Duodenal mucosa (tissue), 2 donors: ENCODE results near the gene HLA-DOA.

Source experiments
- H3K27ac ChIP-seq: one replicate; pipeline ENCODE4 v1.7.0; 2013; ENCODE audit warnings: low read depth, low read length
- H3K27me3 ChIP-seq, 2 donors: one replicate each; pipeline ENCODE4 v1.7.0; 2013; ENCODE audit warnings: low read length in 2 of 2, control low read depth in 1 of 2; ENCODE audit not compliant: insufficient read depth in 2 of 2, control insufficient read depth in 1 of 2
- H3K36me3 ChIP-seq, 2 donors: one replicate each; pipeline ENCODE4 v1.7.0; 2013; ENCODE audit warnings: low read length in 2 of 2, control low read depth in 1 of 2; ENCODE audit not compliant: insufficient read depth in 2 of 2, control insufficient read depth in 1 of 2
- H3K4me1 ChIP-seq, 2 donors: one replicate each; pipeline ENCODE4 v1.7.0; 2013; ENCODE audit warnings: low read length in 2 of 2, control low read depth in 1 of 2; ENCODE audit not compliant: insufficient read depth in 2 of 2, control insufficient read depth in 1 of 2
- H3K4me3 ChIP-seq, 2 donors: one replicate each; pipeline ENCODE4 v1.7.0; 2013; ENCODE audit warnings: low read length in 2 of 2, low read depth in 1 of 2
- H3K9ac ChIP-seq, 2 donors: one replicate each; pipeline ENCODE4 v1.7.0; 2013; ENCODE audit warnings: low read length in 2 of 2, low read depth in 1 of 2
- H3K9me3 ChIP-seq, 2 donors: one replicate each; pipeline ENCODE4 v1.7.0; 2013; ENCODE audit warnings: low read length in 2 of 2, control low read depth in 1 of 2; ENCODE audit not compliant: control insufficient read depth in 1 of 2

Gene HLA-DOA

GRCh38 chr6:33017018-33017417 is 7.6 kb upstream of the HLA-DOA start:
- H3K36me3 ChIP-seq, result no peaks in the 10 kb centered on the region
- H3K9ac ChIP-seq, result no peak overlapping the region
- peaks cover 16 to 22% of the 10 kb centered on the region in 2 donors for H3K4me1 ChIP-seq
- H3K27me3 ChIP-seq, result peaks cover under 1 to 5% of the 10 kb centered on the region in 2 donors
- H3K9me3 ChIP-seq, result no peaks in the 10 kb centered on the region
- H3K4me3 ChIP-seq, result no peak overlapping the region
- no peak overlapping the region for H3K27ac ChIP-seq

DNA sequence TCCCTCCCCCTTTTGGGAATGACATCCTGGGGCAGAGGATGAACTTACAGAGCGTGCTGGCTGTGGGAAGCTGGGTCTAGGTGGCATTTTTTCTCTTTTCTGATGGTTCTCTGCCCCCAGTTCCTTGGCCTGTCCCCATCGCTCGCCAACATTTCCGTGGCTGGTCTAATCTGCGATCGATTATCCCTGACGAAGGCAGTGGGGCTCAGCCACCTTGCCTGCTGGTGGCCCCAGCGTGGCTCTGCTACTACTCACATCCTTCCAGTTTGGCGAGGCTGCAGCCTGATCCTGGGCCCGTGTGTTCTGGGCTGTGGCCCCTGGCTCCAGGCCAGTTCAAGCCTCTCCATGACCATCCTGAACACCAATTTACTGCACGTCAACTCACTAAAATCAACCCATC is 6.4 kb upstream of the HLA-DOA start:
- Histone ChIP-seq H3K9ac (no peak overlapping the region), H3K36me3 (no peaks in the 10 kb centered on the region), H3K4me3 (no peak overlapping the region), H3K27ac (no peak overlapping the region), H3K27me3 (peaks cover 4 to 5% of the 10 kb centered on the region in 2 donors), H3K9me3 (no peaks in the 10 kb centered on the region), H3K4me1 (peaks cover 16 to 22% of the 10 kb centered on the region in 2 donors)

GRCh38 chr6:33014841-33015634 is 5.6 kb upstream of the HLA-DOA start:
- Histone ChIP-seq H3K27ac (no peak overlapping the region), H3K4me1 (peaks cover 16 to 22% of the 10 kb centered on the region in 2 donors), H3K36me3 (no peaks in the 10 kb centered on the region), H3K9me3 (no peaks in the 10 kb centered on the region), H3K27me3 (peaks cover 4 to 5% of the 10 kb centered on the region in 2 donors), H3K4me3 (no peak overlapping the region), H3K9ac (no peak overlapping the region)

- Histone ChIP-seq H3K4me1 (peaks cover 4 to 15% of the 10 kb centered on the region in 2 donors), H3K4me3 (no peak overlapping the region), H3K36me3 (no peaks in the 10 kb centered on the region), H3K9ac (no peak overlapping the region), H3K9me3 (no peaks in the 10 kb centered on the region), H3K27ac (no peak overlapping the region), H3K27me3 (peaks cover 11 to 13% of the 10 kb centered on the region in 2 donors)
Observed at GRCh38 chr6:33013608-33014007, 4.2 kb upstream of the HLA-DOA start.

- peaks cover 3 to 6% of the 10 kb centered on the region in 2 donors for H3K4me1 ChIP-seq
- H3K27me3 ChIP-seq, result peaks cover 11 to 13% of the 10 kb centered on the region in 2 donors
- H3K4me3 ChIP-seq, result no peak overlapping the region
- H3K9me3 ChIP-seq, result no peaks in the 10 kb centered on the region
- no peaks in the 10 kb centered on the region for H3K36me3 ChIP-seq
- H3K27ac ChIP-seq, result no peak overlapping the region
- no peak overlapping the region for H3K9ac ChIP-seq
Observed at GRCh38 chr6:33010356-33010755, 965 bp upstream of the HLA-DOA start.

- H3K4me3 ChIP-seq, result no peak overlapping the region
- peaks cover 10 to 13% of the 10 kb centered on the region in 2 donors for H3K27me3 ChIP-seq
- H3K9ac ChIP-seq, result no peak overlapping the region
- H3K9me3 ChIP-seq, result no peaks in the 10 kb centered on the region
- H3K27ac ChIP-seq, result no peak overlapping the region
- peaks cover 0 to 6% of the 10 kb centered on the region in 2 donors for H3K4me1 ChIP-seq
- no peaks in the 10 kb centered on the region for H3K36me3 ChIP-seq
Observed at GRCh38 chr6:33007831-33008400, 1.5 kb downstream of the HLA-DOA start.

DNA sequence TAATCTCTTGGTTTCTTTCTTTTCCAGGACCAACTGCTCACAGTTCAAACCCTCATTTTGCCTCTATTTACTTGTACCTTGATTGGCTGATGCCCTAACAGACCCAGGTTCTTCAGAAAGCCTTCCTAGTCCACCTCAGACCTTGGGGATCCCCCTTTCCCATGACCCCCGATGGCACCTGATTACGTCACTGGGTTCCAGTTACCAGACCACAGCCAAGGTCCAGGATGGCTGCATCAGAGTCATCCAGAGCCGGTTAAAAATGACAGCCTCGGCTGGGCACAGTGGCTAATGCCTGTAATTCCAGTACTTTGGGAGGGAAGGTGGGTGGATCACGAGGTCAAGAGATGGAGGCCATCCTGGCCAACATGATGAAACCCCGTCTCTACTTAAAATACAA is 4.5 kb downstream of the HLA-DOA start:
- H3K36me3 ChIP-seq, result no peaks in the 10 kb centered on the region
- peaks cover 10 to 16% of the 10 kb centered on the region in 2 donors for H3K27me3 ChIP-seq
- H3K4me3 ChIP-seq, result no peak overlapping the region
- H3K4me1 ChIP-seq, result peaks cover 0 to 6% of the 10 kb centered on the region in 2 donors
- no peak overlapping the region for H3K9ac ChIP-seq
- no peaks in the 10 kb centered on the region for H3K9me3 ChIP-seq
- no peak overlapping the region for H3K27ac ChIP-seq

GRCh38 chr6:33001685-33002084 is 7.7 kb downstream of the HLA-DOA start:
- Histone ChIP-seq H3K4me3 (no peak overlapping the region), H3K36me3 (no peaks in the 10 kb centered on the region), H3K9ac (no peak overlapping the region), H3K27me3 (peaks cover 4 to 7% of the 10 kb centered on the region in 2 donors), H3K9me3 (no peaks in the 10 kb centered on the region), H3K4me1 (no peaks in the 10 kb centered on the region), H3K27ac (no peak overlapping the region)

DNA sequence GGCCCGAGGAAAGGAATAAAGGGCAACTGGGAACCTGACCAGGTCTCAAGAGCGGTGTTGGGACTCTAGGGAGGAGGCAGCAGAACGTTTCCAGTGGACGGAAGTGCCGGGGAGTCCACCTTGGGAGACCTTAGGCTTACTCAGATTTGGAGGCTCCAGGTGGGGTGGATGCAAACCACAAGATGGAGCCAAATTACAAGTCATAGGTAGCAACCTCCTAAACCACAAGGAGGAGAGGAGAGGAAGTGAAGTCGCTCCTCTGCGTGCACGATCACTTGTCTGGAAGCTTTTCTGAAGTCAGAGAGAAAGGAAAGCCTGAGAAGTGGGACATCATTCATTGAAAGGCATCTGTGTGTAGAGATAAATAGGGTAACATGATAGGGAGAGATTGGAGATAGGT is 9.3 kb downstream of the HLA-DOA start:
- H3K36me3 ChIP-seq, result no peaks in the 10 kb centered on the region
- no peak overlapping the region for H3K27ac ChIP-seq
- H3K9me3 ChIP-seq, result no peaks in the 10 kb centered on the region
- peaks cover 4 to 7% of the 10 kb centered on the region in 2 donors for H3K27me3 ChIP-seq
- H3K9ac ChIP-seq, result no peak overlapping the region
- no peaks in the 10 kb centered on the region for H3K4me1 ChIP-seq
- no peak overlapping the region for H3K4me3 ChIP-seq

- peaks cover 0 to 7% of the 10 kb centered on the region in 2 donors for H3K27me3 ChIP-seq
- no peak overlapping the region for H3K4me3 ChIP-seq
- H3K9me3 ChIP-seq, result no peaks in the 10 kb centered on the region
Observed at GRCh38 chr6:32995448-32995847, 13.9 kb downstream of the HLA-DOA start.

More at GRCh38 chr6:32995448-32995847, 13.9 kb downstream of the HLA-DOA start:
- Histone ChIP-seq H3K36me3 (no peaks in the 10 kb centered on the region), H3K4me1 (no peaks in the 10 kb centered on the region), H3K9ac (no peak overlapping the region), H3K27ac (no peak overlapping the region)
